ACHN (cell line): Measurements from ENCODE around the gene UBFD1.
"Not testable (repeated sequence)": the region's sequence is repeated elsewhere in the genome, so short reads cannot be mapped to it uniquely, and the experiment has no call there.

Experiments used
- DNase-seq: peaks from one replicate; pipeline ENCODE4 v3.0.0-alpha.2; 2015
- in situ Hi-C: cut with HindIII; loops from 2 replicates; pipeline ENCODE4 v1.10.0; 2017; ENCODE audit warnings: low sequenced_read_pairs, low pct_ligation_motif_present, low pct_unique_long_range_greater_than_20kb

The UBFD1 gene

GRCh38 chr16:23561586-23561985 lies 4.1 kb downstream of the UBFD1 start:
- in situ Hi-C loops, result no loop called here
- DNase-seq, result no peak

- in situ Hi-C loops, result no loop called here
- no peak for DNase-seq
These were observed 5.0 kb downstream of the UBFD1 start for GRCh38 chr16:23562505-23562904.

- in situ Hi-C loops, result no loop called here
- no peak for DNase-seq
These were observed 5.7 kb downstream of the UBFD1 start for GRCh38 chr16:23563186-23563585.

GRCh38 chr16:23564575-23565363 lies 7.2 kb downstream of the UBFD1 start:
- in situ Hi-C loops, result no loop called here
- DNase-seq, result no peak

GRCh38 chr16:23566724-23567123 lies 9.2 kb downstream of the UBFD1 start:
- no peak for DNase-seq
- in situ Hi-C loops, result no loop called here

- in situ Hi-C loops, result no loop called here
- no peak for DNase-seq
These were observed 10.1 kb downstream of the UBFD1 start for GRCh38 chr16:23567602-23568001.

GRCh38 chr16:23570992-23571632 lies 13.6 kb downstream of the UBFD1 start:
- DNase-seq, result no peak
- in situ Hi-C loops, result no loop called here

GRCh38 chr16:23571895-23572294 lies 14.4 kb downstream of the UBFD1 start:
- in situ Hi-C loops, result no loop called here

GRCh38 chr16:23572394-23572793 lies 14.9 kb downstream of the UBFD1 start:
- in situ Hi-C loops, result no loop called here
- no peak for DNase-seq

More at GRCh38 chr16:23571895-23572294, 14.4 kb downstream of the UBFD1 start:
- no peak for DNase-seq

- in situ Hi-C loops, result no loop called here
- DNase-seq, result no peak
These were observed 16.3 kb downstream of the UBFD1 start for GRCh38 chr16:23573817-23574216.

GRCh38 chr16:23575834-23576233 lies 18.3 kb downstream of the UBFD1 start:
- in situ Hi-C loops, result no loop called here
- DNase-seq, result no peak

- in situ Hi-C loops, result no loop called here
- DNase-seq, result no peak
These were observed 20.0 kb downstream of the UBFD1 start for GRCh38 chr16:23577493-23577892.

GRCh38 chr16:23578101-23578830 lies 20.7 kb downstream of the UBFD1 start:
- in situ Hi-C loops, result no loop called here
- no peak for DNase-seq

GRCh38 chr16:23579371-23579770 lies 21.8 kb downstream of the UBFD1 start:
- DNase-seq, result no peak
- in situ Hi-C loops, result no loop called here

GRCh38 chr16:23580391-23580790 lies 22.9 kb downstream of the UBFD1 start:
- in situ Hi-C loops, result no loop called here
- DNase-seq, result no peak

- no peak for DNase-seq
- in situ Hi-C loops, result no loop called here
These were observed 24.2 kb downstream of the UBFD1 start for GRCh38 chr16:23581764-23582163.

GRCh38 chr16:23583271-23583670 lies 25.7 kb downstream of the UBFD1 start:
- in situ Hi-C loops, DNase-seq: not testable (repeated sequence)

GRCh38 chr16:23584186-23585076 lies 26.9 kb downstream of the UBFD1 start:
- DNase-seq, result no peak
- in situ Hi-C loops, result no loop called here

GRCh38 chr16:23587726-23588125 lies 30.2 kb downstream of the UBFD1 start:
- in situ Hi-C loops, result no loop called here
- peak; percentile 12 for DNase-seq
